ENCODE results near the gene NHSL1.

GRCh38 chr6:138526822-138527235, 27.5 kb upstream of the NHSL1 start:
- TF ChIP-seq CTCF (IDR thresholded peaks at IDR 0.05; ENCODE audit: low read depth, low read length, poor library complexity, severe bottlenecking) (no peak), EZH2phosphoT487 (IDR thresholded peaks at IDR 0.05; ENCODE audit: borderline replicate concordance, low read length) (no peak)
